Kidney glomerular epithelial cell (primary cell): ENCODE data around the gene SNX18.
"Not testable (repeated sequence)": the region's sequence is repeated elsewhere in the genome, so short reads cannot be mapped to it uniquely, and the experiment has no call there.

Experiments used
- DNase-seq: peaks from one replicate; lab custom pipeline; 2025; lab: John Stamatoyannopoulos, UW

The SNX18 gene

GRCh38 chr5:54519509-54519876, 1.9 kb downstream of the SNX18 start:
- DNase-seq, result no peak

- DNase-seq, result peak; percentile 41
Observed at GRCh38 chr5:54520438-54520846, 2.9 kb downstream of the SNX18 start.

GRCh38 chr5:54520940-54521339, 3.4 kb downstream of the SNX18 start:
- no peak for DNase-seq

GRCh38 chr5:54521856-54522479, 4.4 kb downstream of the SNX18 start:
- no peak for DNase-seq

- DNase-seq, result no peak
Observed at GRCh38 chr5:54523534-54523933, 6.0 kb downstream of the SNX18 start.

- DNase-seq, result no peak
Observed at GRCh38 chr5:54524082-54524481, 6.5 kb downstream of the SNX18 start.

GRCh38 chr5:54524704-54525103, 7.1 kb downstream of the SNX18 start:
- no peak for DNase-seq

- no peak for DNase-seq
Observed at GRCh38 chr5:54525261-54525660, 7.7 kb downstream of the SNX18 start.

- no peak for DNase-seq
Observed at GRCh38 chr5:54525692-54526091, 8.1 kb downstream of the SNX18 start.

- no peak for DNase-seq
Observed at GRCh38 chr5:54526604-54527288, 9.2 kb downstream of the SNX18 start.

- DNase-seq, result no peak
Observed at GRCh38 chr5:54528633-54529209, 11.2 kb downstream of the SNX18 start.

GRCh38 chr5:54529565-54529964, 12.0 kb downstream of the SNX18 start:
- DNase-seq, result no peak

- no peak for DNase-seq
Observed at GRCh38 chr5:54531546-54531945, 14.0 kb downstream of the SNX18 start.

GRCh38 chr5:54533541-54534190, 16.1 kb downstream of the SNX18 start:
- no peak for DNase-seq

- no peak for DNase-seq
Observed at GRCh38 chr5:54534191-54535004, 16.8 kb downstream of the SNX18 start.

- DNase-seq, result no peak
Observed at GRCh38 chr5:54535149-54535844, 17.7 kb downstream of the SNX18 start.

- DNase-seq, result not testable (repeated sequence)
Observed at GRCh38 chr5:54536375-54536774, 18.8 kb downstream of the SNX18 start.

GRCh38 chr5:54536861-54537260, 19.3 kb downstream of the SNX18 start:
- not testable (repeated sequence) for DNase-seq

- no peak for DNase-seq
Observed at GRCh38 chr5:54537725-54538124, 20.2 kb downstream of the SNX18 start.

GRCh38 chr5:54538156-54538555, 20.6 kb downstream of the SNX18 start:
- DNase-seq, result no peak

- DNase-seq, result no peak
Observed at GRCh38 chr5:54539001-54539400, 21.4 kb downstream of the SNX18 start.

- DNase-seq, result no peak
Observed at GRCh38 chr5:54540286-54540685, 22.7 kb downstream of the SNX18 start.
